ENCODE data around the gene DUSP15. TPM values are rescaled to one million over a fixed set of nuclear protein-coding genes. Genes with fewer than 3 reads are reported as not detected.

Gene DUSP15
- total and polyA plus RNA-seq, 12 donors = 0.90 to 7.2 (median 5.0) TPM

DNA sequence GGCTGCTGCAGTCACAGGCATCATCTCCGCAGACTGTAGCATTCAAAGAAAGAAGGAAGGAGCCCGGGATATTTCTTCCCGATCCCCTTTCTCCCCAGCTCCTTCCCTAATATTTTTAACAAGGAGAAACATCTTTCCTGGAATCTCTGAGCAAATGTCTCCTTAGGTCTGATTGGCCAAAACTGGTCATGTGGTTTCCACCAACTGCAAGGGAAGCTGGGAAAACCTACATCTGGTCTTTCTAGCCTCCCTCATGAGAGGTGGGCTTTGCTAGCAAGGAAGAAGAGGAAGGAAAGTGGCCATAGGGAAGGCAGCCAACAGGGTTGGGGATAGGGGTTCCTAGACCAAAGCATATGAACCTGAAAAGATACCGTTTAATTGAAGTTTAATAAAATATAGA is 46.4 kb upstream of the DUSP15 start:
- peaks cover 0 to 19% (median 3%) of the 10 kb centered on the region in 7 donors for H3K27me3 ChIP-seq
- TF ChIP-seq, protein P1, sequence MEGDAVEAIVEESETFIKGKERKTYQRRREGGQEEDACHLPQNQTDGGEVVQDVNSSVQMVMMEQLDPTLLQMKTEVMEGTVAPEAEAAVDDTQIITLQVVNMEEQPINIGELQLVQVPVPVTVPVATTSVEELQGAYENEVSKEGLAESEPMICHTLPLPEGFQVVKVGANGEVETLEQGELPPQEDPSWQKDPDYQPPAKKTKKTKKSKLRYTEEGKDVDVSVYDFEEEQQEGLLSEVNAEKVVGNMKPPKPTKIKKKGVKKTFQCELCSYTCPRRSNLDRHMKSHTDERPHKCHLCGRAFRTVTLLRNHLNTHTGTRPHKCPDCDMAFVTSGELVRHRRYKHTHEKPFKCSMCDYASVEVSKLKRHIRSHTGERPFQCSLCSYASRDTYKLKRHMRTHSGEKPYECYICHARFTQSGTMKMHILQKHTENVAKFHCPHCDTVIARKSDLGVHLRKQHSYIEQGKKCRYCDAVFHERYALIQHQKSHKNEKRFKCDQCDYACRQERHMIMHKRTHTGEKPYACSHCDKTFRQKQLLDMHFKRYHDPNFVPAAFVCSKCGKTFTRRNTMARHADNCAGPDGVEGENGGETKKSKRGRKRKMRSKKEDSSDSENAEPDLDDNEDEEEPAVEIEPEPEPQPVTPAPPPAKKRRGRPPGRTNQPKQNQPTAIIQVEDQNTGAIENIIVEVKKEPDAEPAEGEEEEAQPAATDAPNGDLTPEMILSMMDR (IDR thresholded peaks at IDR 0.05) = no peak
- ATAC-seq (no peak), DNase-seq (no peak)
- H3K27ac ChIP-seq = no peak overlapping the region
- H3K4me1 ChIP-seq = peaks cover 0 to 10% (median 0%) of the 10 kb centered on the region in 9 donors
- intact Hi-C loops (cut with DNase I) = no loop called here
- WGBS, 2 donors = 84 to 95% methylated on average over 4 of the region's 4 CpGs
- H3K9me3 ChIP-seq = no peaks in the 10 kb centered on the region
- H3K4me3 ChIP-seq = no peak overlapping the region
- H3K36me3 ChIP-seq = no peaks in the 10 kb centered on the region

DNA sequence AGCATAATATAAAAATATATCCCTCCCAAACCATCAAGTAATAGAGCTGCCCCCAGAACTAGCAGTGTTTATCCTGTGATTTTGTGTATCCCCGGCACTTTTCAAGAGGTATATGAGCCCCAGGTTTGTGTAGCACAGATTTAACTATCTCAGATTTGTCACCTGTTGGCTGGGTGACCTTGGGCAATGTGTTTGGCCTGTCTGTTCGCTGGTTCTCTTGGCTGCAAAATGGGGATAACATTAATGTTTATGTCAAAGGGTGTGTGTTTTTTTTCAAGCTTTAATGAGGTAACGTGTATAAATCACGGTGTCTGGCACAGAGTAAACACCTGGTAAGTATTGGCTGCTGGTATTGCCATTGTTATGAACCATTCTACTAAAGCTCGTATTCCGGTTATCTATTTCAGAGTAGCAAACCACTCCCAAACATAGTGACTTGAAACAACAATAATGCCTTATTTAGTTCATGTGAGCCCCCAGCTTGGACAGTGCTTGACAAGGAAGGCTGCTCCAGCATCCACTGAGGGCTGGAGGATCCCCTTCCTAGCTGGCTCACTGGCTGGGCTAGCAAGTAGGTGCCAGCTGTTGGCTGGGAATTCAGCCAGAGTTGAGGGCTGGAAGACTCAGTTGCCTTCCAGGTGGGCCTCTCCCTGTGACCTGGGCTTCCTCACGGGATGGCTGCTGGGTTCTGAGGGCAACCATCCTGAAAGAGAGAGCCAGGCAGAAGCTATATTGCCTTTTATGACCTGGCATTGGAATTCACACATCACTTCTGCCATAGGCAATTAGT is 45.4 kb upstream of the DUSP15 start:
- no peak for DNase-seq
- peaks cover 0 to 16% (median 3%) of the 10 kb centered on the region in 7 donors for H3K27me3 ChIP-seq
- no peak overlapping the region for H3K27ac ChIP-seq
- no peaks in the 10 kb centered on the region for H3K36me3 ChIP-seq
- no peaks in the 10 kb centered on the region for H3K9me3 ChIP-seq
- WGBS, 2 donors = 77 to 86% methylated on average over 7 of the region's 7 CpGs
- intact Hi-C loops (cut with DNase I) = no loop called here
- TF ChIP-seq, protein P1 (IDR thresholded peaks at IDR 0.05) = no peak
- H3K4me1 ChIP-seq = peaks cover 0 to 10% (median 0%) of the 10 kb centered on the region in 9 donors
- no peak overlapping the region for H3K4me3 ChIP-seq
- no peak for ATAC-seq

DNA sequence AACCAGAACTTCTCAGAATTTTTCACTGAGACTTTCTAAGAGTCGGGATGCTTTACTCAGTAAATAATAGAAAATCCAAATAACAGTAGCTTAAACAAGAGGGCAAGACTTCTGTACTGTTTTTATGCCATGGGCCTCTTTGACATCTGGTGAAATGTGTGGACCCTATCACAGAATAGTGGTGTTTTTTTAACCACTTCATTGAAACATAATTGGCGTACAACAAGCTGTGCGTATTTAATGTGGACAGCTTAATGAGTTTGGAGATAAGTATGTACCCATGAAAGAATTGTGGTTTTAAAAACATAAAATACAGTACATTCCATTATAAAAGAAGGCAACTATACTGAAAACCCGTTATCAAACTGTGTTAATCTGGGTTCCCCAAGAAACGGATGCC is 43.8 kb upstream of the DUSP15 start:
- ATAC-seq (no peak), DNase-seq (no peak)
- TF ChIP-seq, protein P1 (IDR thresholded peaks at IDR 0.05) = no peak
- Histone ChIP-seq H3K27me3 (peaks cover 0 to 10% (median 0%) of the 10 kb centered on the region in 7 donors), H3K4me1 (peaks cover 0 to 10% (median 0%) of the 10 kb centered on the region in 9 donors), H3K27ac (no peak overlapping the region), H3K36me3 (no peaks in the 10 kb centered on the region), H3K4me3 (no peak overlapping the region), H3K9me3 (no peaks in the 10 kb centered on the region)
- WGBS, 2 donors = 84 to 86% methylated on average over 5 of the region's 5 CpGs
- intact Hi-C loops (cut with DNase I) = no loop called here

DNA sequence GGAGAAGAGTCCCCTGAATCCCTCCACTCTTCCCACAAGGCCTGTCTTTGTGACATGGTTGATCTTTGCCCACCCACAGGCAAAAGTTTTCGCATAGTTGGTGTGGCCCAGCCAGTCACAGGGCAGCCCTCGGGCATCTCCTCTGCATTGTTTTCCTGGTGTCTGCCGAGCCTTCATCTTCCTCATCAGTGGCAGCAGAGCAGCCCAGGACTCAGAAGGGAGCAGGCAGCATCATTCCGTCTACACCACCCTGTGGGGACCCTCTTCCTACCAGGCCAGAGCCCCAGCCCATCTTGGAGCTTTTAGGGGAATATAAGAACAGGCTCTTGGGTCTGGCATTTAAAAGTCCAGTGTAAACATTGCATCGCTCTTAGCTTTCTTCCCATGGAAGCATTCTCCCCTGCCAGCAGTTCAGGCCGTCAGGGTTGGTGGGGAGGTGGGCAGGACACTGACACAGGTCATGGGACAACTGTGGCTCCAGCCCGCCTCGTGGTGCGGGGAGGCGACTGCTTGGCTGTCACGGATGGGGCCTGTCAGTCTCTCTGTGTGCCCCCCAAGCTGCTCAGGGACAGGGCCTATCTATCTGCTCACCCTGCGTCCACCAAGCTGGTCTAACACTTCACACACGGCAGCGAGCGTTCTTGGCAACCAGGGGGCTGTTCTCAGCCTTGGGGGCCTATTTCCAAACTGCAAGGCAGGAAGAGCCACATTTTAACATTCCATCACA is 43.3 kb upstream of the DUSP15 start:
- no peak overlapping the region for H3K27ac ChIP-seq
- peaks cover 0 to 9% (median 0%) of the 10 kb centered on the region in 9 donors for H3K4me1 ChIP-seq
- H3K4me3 ChIP-seq = no peak overlapping the region
- no peaks in the 10 kb centered on the region for H3K9me3 ChIP-seq
- intact Hi-C loops (cut with DNase I) = no loop called here
- 81 to 82% methylated on average over 15 of the region's 15 CpGs for WGBS, 2 donors
- no peaks in the 10 kb centered on the region for H3K36me3 ChIP-seq
- TF ChIP-seq, protein P1 (IDR thresholded peaks at IDR 0.05) = no peak
- ATAC-seq (no peak), DNase-seq (no peak)
- peaks cover 0 to 7% (median 0%) of the 10 kb centered on the region in 7 donors for H3K27me3 ChIP-seq
